Mesendoderm (in vitro differentiated cells): ENCODE measurements around the gene PTPRQ.

Source experiments
- DNase-seq: peaks from one replicate; pipeline ENCODE4 v3.0.0; 2013
- H2AK5ac ChIP-seq: 2 replicates; pipeline ENCODE4 v1.6.1; 2013; ENCODE audit warnings: low read length, inconsistent platforms
- H2BK120ac ChIP-seq: 2 replicates; pipeline ENCODE4 v1.6.1; 2013; ENCODE audit warnings: low read depth, mild to moderate bottlenecking, low read length, moderate library complexity, mixed read lengths
- H2BK15ac ChIP-seq: replicated peaks from 2 replicates; pipeline ENCODE4 v1.6.1; 2013; ENCODE audit warnings: low read depth, mild to moderate bottlenecking, moderate library complexity
- H2BK5ac ChIP-seq: 2 replicates; pipeline ENCODE4 v1.6.1; 2013; ENCODE audit warnings: low read length, inconsistent platforms
- H3K18ac ChIP-seq: 2 replicates; pipeline ENCODE4 v1.6.1; 2013; ENCODE audit warnings: mild to moderate bottlenecking, low read length, mixed read lengths
- H3K23ac ChIP-seq: one replicate; pipeline ENCODE4 v1.6.1; 2013; ENCODE audit warnings: low read length
- H3K27ac ChIP-seq: 2 replicates; pipeline ENCODE4 v1.5.1; 2013; ENCODE audit warnings: low read depth, mild to moderate bottlenecking, inconsistent platforms, low read length, moderate library complexity
- H3K27me3 ChIP-seq: 2 replicates; pipeline ENCODE4 v1.6.1; 2013; ENCODE audit warnings: low read length, control low read depth, mild to moderate bottlenecking, inconsistent platforms; ENCODE audit not compliant: insufficient read depth, poor library complexity
- H3K36me3 ChIP-seq: 2 replicates; pipeline ENCODE4 v1.6.1; 2013; ENCODE audit warnings: low read length, inconsistent platforms; ENCODE audit not compliant: control insufficient read depth, insufficient read depth
- H3K4ac ChIP-seq: one replicate; pipeline ENCODE4 v1.6.1; 2013; ENCODE audit warnings: low read depth, mild to moderate bottlenecking, low read length, moderate library complexity
- H3K4me1 ChIP-seq: 2 replicates; pipeline ENCODE4 v1.6.1; 2013; ENCODE audit warnings: low read depth, low read length, inconsistent platforms; ENCODE audit not compliant: control insufficient read depth
- H3K4me2 ChIP-seq: 2 replicates; pipeline ENCODE4 v1.6.1; 2013; ENCODE audit warnings: low read length
- H3K4me3 ChIP-seq: 2 replicates; pipeline ENCODE4 v1.5.1; 2013; ENCODE audit warnings: mild to moderate bottlenecking, low read length
- H3K56ac ChIP-seq: one replicate; pipeline ENCODE4 v1.6.1; 2013; ENCODE audit warnings: low read length
- H3K79me1 ChIP-seq: 2 replicates; pipeline ENCODE4 v1.6.1; 2013; ENCODE audit warnings: low read length, inconsistent platforms
- H3K79me2 ChIP-seq: 2 replicates; pipeline ENCODE4 v1.6.1; 2013; ENCODE audit warnings: mild to moderate bottlenecking, low read length; ENCODE audit not compliant: control insufficient read depth, insufficient read depth
- H3K9ac ChIP-seq: 2 replicates; pipeline ENCODE4 v1.6.1; 2013; ENCODE audit warnings: low read length, inconsistent platforms
- H4K5ac ChIP-seq: one replicate; pipeline ENCODE4 v1.6.1; 2013; ENCODE audit warnings: low read length
- H4K8ac ChIP-seq: one replicate; pipeline ENCODE4 v1.6.1; 2013; ENCODE audit warnings: low read depth, mild to moderate bottlenecking, control low read depth, low read length, moderate library complexity
- WGBS: extraction: QIAGEN DNeasy Blood & Tissue Kit; methylation state at CpG from one replicate; pipeline ENCODE4 v1.1.7; 2013; ENCODE audit warnings: low lambda C conversion rate, missing lambda C conversion rate; ENCODE audit not compliant: insufficient coverage; ENCODE audit errors: extremely low coverage; 5-methylcytosine and 5-hydroxymethylcytosine counted together

The PTPRQ gene

GRCh38 chr12:80636832-80637231 is 192.8 kb downstream of the PTPRQ start:
- no peak overlapping the region for H4K5ac ChIP-seq
- no peak overlapping the region for H3K18ac ChIP-seq
- H3K56ac ChIP-seq = no peak overlapping the region
- H3K4ac ChIP-seq = no peak overlapping the region
- H3K79me2 ChIP-seq = no peaks in the 10 kb centered on the region
- H2BK15ac ChIP-seq = no peak overlapping the region
- no peak overlapping the region for H2BK5ac ChIP-seq
- WGBS = no CpG with 5 or more reads among the region's 4 CpGs
- H3K4me2 ChIP-seq = no peak overlapping the region
- no peaks in the 10 kb centered on the region for H3K27me3 ChIP-seq
- no peak overlapping the region for H3K4me3 ChIP-seq
- H2AK5ac ChIP-seq = no peak overlapping the region
- H3K9ac ChIP-seq = no peak overlapping the region
- no peak overlapping the region for H2BK120ac ChIP-seq
- no peak overlapping the region for H4K8ac ChIP-seq
- no peak overlapping the region for H3K23ac ChIP-seq
- H3K79me1 ChIP-seq = no peaks in the 10 kb centered on the region
- no peak for DNase-seq
- no peak overlapping the region for H3K27ac ChIP-seq
- H3K4me1 ChIP-seq = no peaks in the 10 kb centered on the region
- H3K36me3 ChIP-seq = no peaks in the 10 kb centered on the region

GRCh38 chr12:80641936-80642335 is 197.9 kb downstream of the PTPRQ start:
- Histone ChIP-seq H2AK5ac (no peak overlapping the region), H3K56ac (no peak overlapping the region)
- DNase-seq = no peak

GRCh38 chr12:80643961-80644360 is 199.9 kb downstream of the PTPRQ start:
- no peak overlapping the region for H2BK15ac ChIP-seq
- H3K36me3 ChIP-seq = no peaks in the 10 kb centered on the region
- no CpG with 5 or more reads among the region's 2 CpGs for WGBS
- no peak overlapping the region for H3K4ac ChIP-seq
- no peak overlapping the region for H3K4me2 ChIP-seq
- no peak for DNase-seq
- H3K56ac ChIP-seq = no peak overlapping the region
- H2AK5ac ChIP-seq = no peak overlapping the region
- H3K79me2 ChIP-seq = no peaks in the 10 kb centered on the region
- H2BK120ac ChIP-seq = no peak overlapping the region
- H2BK5ac ChIP-seq = no peak overlapping the region
- H3K79me1 ChIP-seq = no peaks in the 10 kb centered on the region
- no peak overlapping the region for H4K5ac ChIP-seq
- H3K4me3 ChIP-seq = no peak overlapping the region
- no peak overlapping the region for H3K27ac ChIP-seq
- no peaks in the 10 kb centered on the region for H3K4me1 ChIP-seq
- no peak overlapping the region for H3K23ac ChIP-seq
- no peak overlapping the region for H4K8ac ChIP-seq
- H3K9ac ChIP-seq = no peak overlapping the region
- H3K27me3 ChIP-seq = no peaks in the 10 kb centered on the region
- H3K18ac ChIP-seq = no peak overlapping the region

More at GRCh38 chr12:80641936-80642335, 197.9 kb downstream of the PTPRQ start:
- Histone ChIP-seq H3K4me2 (no peak overlapping the region), H3K4me1 (no peaks in the 10 kb centered on the region), H4K8ac (no peak overlapping the region), H3K27me3 (no peaks in the 10 kb centered on the region), H4K5ac (no peak overlapping the region), H2BK15ac (no peak overlapping the region), H2BK5ac (no peak overlapping the region), H3K9ac (no peak overlapping the region), H3K23ac (no peak overlapping the region), H3K27ac (no peak overlapping the region), H3K4ac (no peak overlapping the region), H3K79me1 (no peaks in the 10 kb centered on the region), H3K18ac (no peak overlapping the region), H3K4me3 (no peak overlapping the region), H3K36me3 (no peaks in the 10 kb centered on the region), H2BK120ac (no peak overlapping the region), H3K79me2 (no peaks in the 10 kb centered on the region)
- no CpG with 5 or more reads among the region's 2 CpGs for WGBS

GRCh38 chr12:80648881-80649280 is 204.8 kb downstream of the PTPRQ start:
- Histone ChIP-seq H3K9ac (no peak overlapping the region), H3K27me3 (no peaks in the 10 kb centered on the region), H3K4ac (no peak overlapping the region), H2BK5ac (no peak overlapping the region), H2BK15ac (no peak overlapping the region), H3K56ac (no peak overlapping the region), H3K4me3 (no peak overlapping the region), H3K18ac (no peak overlapping the region), H3K4me2 (no peak overlapping the region), H3K36me3 (no peaks in the 10 kb centered on the region), H3K4me1 (no peaks in the 10 kb centered on the region), H2AK5ac (no peak overlapping the region), H3K79me2 (no peaks in the 10 kb centered on the region), H4K5ac (no peak overlapping the region), H2BK120ac (no peak overlapping the region), H3K23ac (no peak overlapping the region), H4K8ac (no peak overlapping the region), H3K27ac (no peak overlapping the region), H3K79me1 (no peaks in the 10 kb centered on the region)
- WGBS = no CpG with 5 or more reads among the region's 1 CpG
- no peak for DNase-seq

- Histone ChIP-seq H2BK5ac (no peak overlapping the region), H3K36me3 (no peaks in the 10 kb centered on the region), H3K23ac (no peak overlapping the region), H3K79me1 (no peaks in the 10 kb centered on the region), H2AK5ac (no peak overlapping the region), H4K5ac (no peak overlapping the region), H2BK120ac (no peak overlapping the region), H3K4me1 (no peaks in the 10 kb centered on the region), H3K9ac (no peak overlapping the region), H3K27ac (no peak overlapping the region), H3K27me3 (no peaks in the 10 kb centered on the region), H3K18ac (no peak overlapping the region), H4K8ac (no peak overlapping the region), H3K4me2 (no peak overlapping the region), H3K56ac (no peak overlapping the region), H3K4me3 (no peak overlapping the region), H3K4ac (no peak overlapping the region), H3K79me2 (no peaks in the 10 kb centered on the region), H2BK15ac (no peak overlapping the region)
- no CpG with 5 or more reads among the region's 2 CpGs for WGBS
- no peak for DNase-seq
These were observed 211.7 kb downstream of the PTPRQ start for GRCh38 chr12:80655751-80656150.

GRCh38 chr12:80659512-80660063 is 215.6 kb downstream of the PTPRQ start:
- H3K4me1 ChIP-seq = no peaks in the 10 kb centered on the region
- WGBS = no CpG with 5 or more reads among the region's 5 CpGs
- H3K79me2 ChIP-seq = no peaks in the 10 kb centered on the region
- no peaks in the 10 kb centered on the region for H3K27me3 ChIP-seq
- no peak overlapping the region for H2BK15ac ChIP-seq
- no peak overlapping the region for H2BK5ac ChIP-seq
- no peak overlapping the region for H3K56ac ChIP-seq
- no peak overlapping the region for H3K4me2 ChIP-seq
- H3K9ac ChIP-seq = no peak overlapping the region
- H3K4ac ChIP-seq = no peak overlapping the region
- H3K79me1 ChIP-seq = no peaks in the 10 kb centered on the region
- no peak overlapping the region for H2AK5ac ChIP-seq
- H3K27ac ChIP-seq = no peak overlapping the region
- H3K36me3 ChIP-seq = no peaks in the 10 kb centered on the region
- no peak overlapping the region for H3K4me3 ChIP-seq
- H4K8ac ChIP-seq = no peak overlapping the region
- no peak overlapping the region for H3K18ac ChIP-seq
- no peak overlapping the region for H2BK120ac ChIP-seq
- no peak overlapping the region for H3K23ac ChIP-seq
- no peak overlapping the region for H4K5ac ChIP-seq
- DNase-seq = no peak
